ENCODE results near the gene RCBTB2.

The RCBTB2 gene

DNA sequence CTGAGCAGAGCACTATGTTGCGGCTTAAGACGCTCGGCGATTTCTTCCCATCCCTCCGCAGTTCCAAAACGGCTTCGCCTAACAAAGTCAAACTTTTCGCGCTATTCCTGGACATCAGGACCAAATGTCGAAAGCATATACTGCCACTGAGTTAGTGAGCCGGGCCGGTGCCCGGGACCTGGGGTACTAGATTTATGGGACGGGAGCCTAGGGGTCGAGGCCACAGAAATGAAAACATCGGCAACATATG, 699 bp downstream of the RCBTB2 start:
- Histone ChIP-seq H3K9me2 (replicated peaks; ENCODE audit: control insufficient read depth, low read length) (no peaks in the 10 kb centered on the region), H3K4me3 (ENCODE audit: low read length) (peak overlapping the region; percentile 88), H3K79me2 (ENCODE audit: control insufficient read depth, low read length) (peaks cover 52% of the 10 kb centered on the region), H3F3A (ENCODE audit: control insufficient read depth, insufficient read depth) (peaks cover 17% of the 10 kb centered on the region), H3K4me2 (ENCODE audit: low read length) (peak overlapping the region; percentile 93), H3K4me1 (ENCODE audit: control insufficient read depth, low read length) (peaks cover 64% of the 10 kb centered on the region), H4K20me1 (ENCODE audit: control insufficient read depth, insufficient read depth, low read depth, low read length) (no peaks in the 10 kb centered on the region), H3K9me3 (ENCODE audit: control insufficient read depth, insufficient read depth, low read length) (no peaks in the 10 kb centered on the region), H3K27ac (ENCODE audit: low read depth, low read length) (peak overlapping the region; percentile 82), H3K27me3 (ENCODE audit: control insufficient read depth, low read length) (no peaks in the 10 kb centered on the region), H3K36me3 (ENCODE audit: control insufficient read depth, low read length) (no peaks in the 10 kb centered on the region)
- no peak for TF ChIP-seq EZH2phosphoT487 (IDR thresholded peaks at IDR 0.05; ENCODE audit: borderline replicate concordance, low read length)
- TF ChIP-seq, protein P1, sequence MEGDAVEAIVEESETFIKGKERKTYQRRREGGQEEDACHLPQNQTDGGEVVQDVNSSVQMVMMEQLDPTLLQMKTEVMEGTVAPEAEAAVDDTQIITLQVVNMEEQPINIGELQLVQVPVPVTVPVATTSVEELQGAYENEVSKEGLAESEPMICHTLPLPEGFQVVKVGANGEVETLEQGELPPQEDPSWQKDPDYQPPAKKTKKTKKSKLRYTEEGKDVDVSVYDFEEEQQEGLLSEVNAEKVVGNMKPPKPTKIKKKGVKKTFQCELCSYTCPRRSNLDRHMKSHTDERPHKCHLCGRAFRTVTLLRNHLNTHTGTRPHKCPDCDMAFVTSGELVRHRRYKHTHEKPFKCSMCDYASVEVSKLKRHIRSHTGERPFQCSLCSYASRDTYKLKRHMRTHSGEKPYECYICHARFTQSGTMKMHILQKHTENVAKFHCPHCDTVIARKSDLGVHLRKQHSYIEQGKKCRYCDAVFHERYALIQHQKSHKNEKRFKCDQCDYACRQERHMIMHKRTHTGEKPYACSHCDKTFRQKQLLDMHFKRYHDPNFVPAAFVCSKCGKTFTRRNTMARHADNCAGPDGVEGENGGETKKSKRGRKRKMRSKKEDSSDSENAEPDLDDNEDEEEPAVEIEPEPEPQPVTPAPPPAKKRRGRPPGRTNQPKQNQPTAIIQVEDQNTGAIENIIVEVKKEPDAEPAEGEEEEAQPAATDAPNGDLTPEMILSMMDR (IDR thresholded peaks at IDR 0.05; ENCODE audit: low read depth, low read length, poor library complexity, severe bottlenecking): no peak

DNA sequence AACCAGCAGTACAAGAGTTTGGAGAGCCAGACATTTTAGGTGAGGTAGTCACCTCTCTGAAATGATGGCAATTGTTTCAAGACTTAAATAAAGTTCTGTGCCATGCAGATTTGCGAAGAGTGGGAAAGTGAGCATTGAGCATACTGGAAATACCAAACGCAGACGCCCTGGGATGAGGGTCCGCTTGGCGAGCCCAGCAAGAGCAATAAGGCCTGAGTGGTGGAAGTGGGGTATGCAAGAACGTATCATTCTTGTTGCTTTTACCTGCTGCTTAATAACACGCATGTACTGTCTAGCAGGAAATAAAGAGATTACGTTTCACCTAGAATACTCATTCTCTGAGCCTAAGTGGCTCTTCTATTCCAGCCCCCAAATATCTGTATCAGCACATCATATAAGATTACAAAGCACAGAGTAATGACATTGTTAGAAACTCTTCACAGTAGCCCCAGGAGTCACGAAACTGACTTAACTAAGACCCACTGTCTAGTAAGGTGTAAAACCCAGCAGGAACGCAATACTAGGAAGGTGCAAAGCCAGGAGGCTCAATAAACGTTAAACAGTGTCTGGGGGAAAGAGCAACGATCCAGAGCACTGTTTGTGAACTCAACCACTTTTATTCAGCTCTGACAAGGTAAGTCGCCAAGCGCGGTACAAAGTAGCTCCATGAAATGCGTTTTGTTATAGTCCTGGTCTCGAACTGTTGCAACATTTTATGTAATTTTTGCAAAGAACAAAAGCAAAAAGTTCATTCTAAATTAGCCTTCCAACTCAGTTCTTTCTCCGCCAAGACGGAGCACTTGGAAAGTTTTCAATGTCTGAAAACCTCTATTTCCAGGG, 1.2 kb downstream of the RCBTB2 start:
- Histone ChIP-seq H3F3A (ENCODE audit: control insufficient read depth, insufficient read depth) (peaks cover 17% of the 10 kb centered on the region), H3K4me3 (ENCODE audit: low read length) (peak overlapping the region; percentile 88), H3K4me2 (ENCODE audit: low read length) (peak overlapping the region; percentile 93), H3K9me3 (ENCODE audit: control insufficient read depth, insufficient read depth, low read length) (no peaks in the 10 kb centered on the region), H3K79me2 (ENCODE audit: control insufficient read depth, low read length) (peaks cover 55% of the 10 kb centered on the region), H3K36me3 (ENCODE audit: control insufficient read depth, low read length) (no peaks in the 10 kb centered on the region), H3K9me2 (replicated peaks; ENCODE audit: control insufficient read depth, low read length) (no peaks in the 10 kb centered on the region), H4K20me1 (ENCODE audit: control insufficient read depth, insufficient read depth, low read depth, low read length) (no peaks in the 10 kb centered on the region), H3K4me1 (ENCODE audit: control insufficient read depth, low read length) (peaks cover 67% of the 10 kb centered on the region), H3K27ac (ENCODE audit: low read depth, low read length) (peak overlapping the region; percentile 82), H3K27me3 (ENCODE audit: control insufficient read depth, low read length) (no peaks in the 10 kb centered on the region)
- TF ChIP-seq, protein P1 (IDR thresholded peaks at IDR 0.05; ENCODE audit: low read depth, low read length, poor library complexity, severe bottlenecking): no peak
- TF ChIP-seq EZH2phosphoT487 (IDR thresholded peaks at IDR 0.05; ENCODE audit: borderline replicate concordance, low read length): no peak

DNA sequence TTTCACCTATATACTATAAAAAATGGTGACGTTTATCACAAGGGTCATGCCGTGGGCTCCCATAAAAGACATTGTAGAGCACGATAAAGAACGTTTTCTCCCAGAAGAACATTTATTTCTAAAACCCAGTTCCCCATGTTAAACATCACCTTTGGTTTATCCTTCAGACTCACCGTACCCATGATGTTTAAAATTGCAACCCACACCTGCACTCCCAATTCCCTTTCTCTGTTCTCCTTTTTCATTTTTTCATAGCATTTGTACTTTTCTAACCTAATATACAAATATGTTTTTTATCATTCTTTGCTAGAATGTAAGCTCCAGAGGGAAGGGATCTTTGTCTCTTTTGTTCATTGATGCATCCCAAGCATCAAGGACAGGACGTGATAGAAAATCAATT, 2.0 kb downstream of the RCBTB2 start:
- Histone ChIP-seq H3K36me3 (ENCODE audit: control insufficient read depth, low read length) (no peaks in the 10 kb centered on the region), H3F3A (ENCODE audit: control insufficient read depth, insufficient read depth) (peaks cover 17% of the 10 kb centered on the region), H3K9me2 (replicated peaks; ENCODE audit: control insufficient read depth, low read length) (no peaks in the 10 kb centered on the region), H4K20me1 (ENCODE audit: control insufficient read depth, insufficient read depth, low read depth, low read length) (no peaks in the 10 kb centered on the region), H3K4me2 (ENCODE audit: low read length) (peak overlapping the region; percentile 93), H3K4me1 (ENCODE audit: control insufficient read depth, low read length) (peaks cover 71% of the 10 kb centered on the region), H3K9me3 (ENCODE audit: control insufficient read depth, insufficient read depth, low read length) (no peaks in the 10 kb centered on the region), H3K27ac (ENCODE audit: low read depth, low read length) (peak overlapping the region; percentile 82), H3K79me2 (ENCODE audit: control insufficient read depth, low read length) (peaks cover 63% of the 10 kb centered on the region), H3K27me3 (ENCODE audit: control insufficient read depth, low read length) (no peaks in the 10 kb centered on the region), H3K4me3 (ENCODE audit: low read length) (peak overlapping the region; percentile 88)
- TF ChIP-seq, protein P1 (IDR thresholded peaks at IDR 0.05; ENCODE audit: low read depth, low read length, poor library complexity, severe bottlenecking): no peak
- TF ChIP-seq EZH2phosphoT487 (IDR thresholded peaks at IDR 0.05; ENCODE audit: borderline replicate concordance, low read length): no peak

Data from DOHH2 (cell line).